A549 treated with RU486 at 1 μM for 4 hours (cell line): ENCODE measurements around the gene AK2. TPM values are rescaled to one million over a fixed set of nuclear protein-coding genes. Genes with fewer than 3 reads are reported as not detected.

Experiments
- total RNA-seq: library from RNA; stranded (reverse); fragments of 200-300 nt; extraction: Qiagen RNA extraction; gene quantifications from 5 replicates; pipeline ENCODE4 v1.2.3, GENCODE V29; 2022; ENCODE audit warnings: low read depth

Gene AK2
- 148 to 164 TPM (median 156 TPM) in 5 replicates for total RNA-seq

GRCh38 chr1:33036526-33037503, at the start of gene AK2:
TSS of gene AK2 (minus strand) at chr1:33036883. CDS start at chr1:33036828, 55 bp downstream.

GRCh38 chr1:33080885-33081553, 44.3 kb upstream of the AK2 start, which contains the start of gene AZIN2:
TSS of gene AZIN2 (plus strand) at chr1:33081153. CDS start at chr1:33082250, 1,097 bp downstream.

GRCh38 chr1:32964461-32965250, 72.0 kb downstream of the AK2 start, which contains the start of gene RNF19B:
TSS of gene RNF19B (minus strand) at chr1:32964809. CDS start at chr1:32964685, 124 bp downstream.

Other genes with a start within 250 kb of the AK2 start
- 66.3 to 99.1 TPM (median 79.8 TPM) in 5 replicates for gene YARS1, start 219.5 kb downstream of the AK2 start, total RNA-seq
- 13.3 to 16.3 TPM (median 14.2 TPM) in 5 replicates for gene S100PBP, start 219.2 kb downstream of the AK2 start, total RNA-seq
- 0.38 to 0.95 TPM (median 0.76 TPM) in 5 replicates for gene FNDC5, start 166.0 kb downstream of the AK2 start, total RNA-seq
- 0.17 to 0.64 TPM (median 0.32 TPM) in 4 of 5 replicates, not detected in the other for gene HPCA, start 150.4 kb downstream of the AK2 start, total RNA-seq
- 27.6 to 46.9 TPM (median 41.7 TPM) in 5 replicates for gene TMEM54, start 135.5 kb downstream of the AK2 start, total RNA-seq
- 18.9 to 24.1 TPM (median 23.2 TPM) in 5 replicates for gene RNF19B, start 72.1 kb downstream of the AK2 start, total RNA-seq
- 0.45 to 1.2 TPM (median 0.77 TPM) in 5 replicates for gene AZIN2, start 44.3 kb upstream of the AK2 start, total RNA-seq
- 1.8 to 2.6 TPM (median 2.4 TPM) in 5 replicates for gene TRIM62, start 145.2 kb upstream of the AK2 start, total RNA-seq
- 8.9 to 13.2 TPM (median 11.2 TPM) in 5 replicates for gene ZNF362, start 219.6 kb upstream of the AK2 start, total RNA-seq